ENCODE data around the gene LSM14B.
A peak's percentile ranks its signal among the peaks of the same experiment; 100 is the strongest.

The LSM14B gene

DNA sequence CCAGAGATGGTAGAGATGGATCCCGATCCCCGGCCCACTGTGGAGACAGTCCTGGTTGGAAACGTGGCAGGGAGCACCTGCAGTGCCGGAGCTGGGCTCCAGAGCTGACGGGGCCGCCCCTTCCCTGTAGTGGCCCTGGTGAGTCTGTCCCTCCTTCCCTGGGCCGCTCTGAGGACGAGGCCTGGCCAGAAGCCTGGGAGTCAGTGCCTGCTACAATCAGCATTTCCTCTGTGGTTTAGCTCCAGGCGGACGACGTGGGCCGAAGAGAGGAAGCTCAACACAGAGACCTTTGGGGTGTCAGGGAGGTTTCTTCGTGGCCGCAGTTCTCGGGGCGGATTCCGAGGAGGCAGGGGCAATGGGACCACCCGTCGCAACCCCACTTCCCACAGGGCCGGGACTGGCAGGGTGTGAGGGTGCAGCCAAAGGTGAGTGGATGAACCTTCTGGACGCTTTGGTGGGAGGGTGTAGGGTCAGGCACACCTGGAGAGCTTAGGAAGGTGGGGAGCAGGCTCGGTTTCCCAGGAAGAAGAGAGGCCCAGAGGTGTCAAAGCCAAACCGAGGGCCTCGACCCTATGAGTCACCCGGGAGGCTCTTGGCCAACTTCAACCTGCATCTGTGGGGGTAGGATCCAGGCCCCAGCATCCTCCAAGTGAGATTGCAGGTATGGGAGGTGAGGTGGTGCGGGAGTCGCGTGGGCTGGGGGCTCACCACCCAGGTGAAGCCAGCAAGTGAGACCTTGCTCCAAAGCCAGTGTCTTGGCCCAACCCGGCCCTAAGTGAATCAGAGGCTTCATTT, 11.0 kb downstream of the LSM14B start:
- DNase-seq (ENCODE audit: low read depth): no peak

DNA sequence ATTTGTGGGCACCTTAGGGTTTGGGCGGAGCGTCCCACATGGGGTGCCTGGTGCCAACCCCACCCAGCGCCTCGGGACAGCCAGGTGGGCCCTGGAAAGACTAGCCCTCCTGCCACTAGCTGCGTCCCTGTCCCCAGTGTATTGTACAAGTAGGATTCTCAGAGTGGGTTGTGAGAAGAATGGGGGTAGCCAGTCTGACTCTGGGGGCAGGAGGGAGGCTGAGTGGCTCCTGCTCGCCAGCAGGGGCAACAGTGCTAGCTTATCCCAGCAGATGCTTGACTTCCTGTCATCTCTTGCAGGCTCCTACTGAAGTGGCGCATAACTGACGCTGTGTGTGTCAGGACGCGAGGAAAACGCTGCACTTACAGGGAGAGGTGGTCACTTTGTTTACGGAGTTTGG, 11.6 kb downstream of the LSM14B start:
- no peak for DNase-seq (ENCODE audit: low read depth)

DNA sequence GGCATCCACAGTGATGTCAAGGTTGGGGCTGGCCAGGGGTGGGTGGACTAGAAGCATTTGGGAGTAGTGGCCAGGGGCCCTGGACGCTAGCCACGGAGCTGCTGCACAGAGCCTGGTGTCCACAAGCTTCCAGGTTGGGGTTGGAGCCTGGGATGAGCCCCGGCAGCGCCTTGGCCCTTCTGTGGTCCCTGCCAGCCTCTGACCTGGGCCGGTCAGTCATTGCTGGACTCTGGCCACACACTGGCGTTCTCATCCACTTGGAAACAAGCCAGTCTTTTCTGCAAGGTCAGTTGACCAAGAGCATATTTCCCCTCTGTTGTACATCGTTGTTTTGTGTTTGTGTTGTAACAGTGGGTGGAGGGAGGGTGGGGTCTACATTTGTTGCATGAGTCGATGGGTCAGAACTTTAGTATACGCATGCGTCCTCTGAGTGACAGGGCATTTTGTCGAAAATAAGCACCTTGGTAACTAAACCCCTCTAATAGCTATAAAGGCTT, 12.5 kb downstream of the LSM14B start:
- no peak for DNase-seq (ENCODE audit: low read depth)

DNA sequence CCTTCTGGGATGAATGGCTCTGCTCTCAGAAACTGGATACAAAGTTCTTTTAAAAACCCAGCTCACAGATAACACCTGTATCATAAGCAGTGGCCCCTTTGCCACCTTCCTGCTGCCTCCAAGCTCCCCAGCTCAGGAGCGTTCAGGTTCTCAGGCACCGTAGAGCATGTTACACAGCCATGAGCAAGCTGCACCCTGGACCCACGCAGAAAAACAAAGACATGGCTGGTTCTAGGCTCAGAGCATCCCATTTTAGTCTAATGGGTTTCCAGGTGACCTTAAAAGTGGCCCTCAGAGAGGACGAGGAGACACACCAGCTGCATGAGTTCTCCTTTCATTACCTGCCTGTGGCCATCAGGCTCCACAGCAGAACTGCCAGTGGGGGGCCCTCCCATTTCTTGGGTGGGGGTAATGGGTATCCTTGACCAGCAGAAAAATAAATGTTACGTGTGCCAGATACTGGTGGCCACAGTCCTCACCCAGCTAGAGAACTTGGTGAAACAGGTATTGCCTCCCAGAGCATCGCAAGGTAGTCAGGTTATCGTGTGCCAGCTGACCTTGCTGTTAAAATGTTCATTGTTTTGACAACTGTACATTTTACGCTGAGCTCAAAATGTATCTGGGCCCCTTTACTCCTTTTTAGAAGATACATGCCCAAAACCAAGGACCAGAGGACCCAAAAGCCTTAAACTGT, 13.4 kb downstream of the LSM14B start:
- no peak for DNase-seq (ENCODE audit: low read depth)

DNA sequence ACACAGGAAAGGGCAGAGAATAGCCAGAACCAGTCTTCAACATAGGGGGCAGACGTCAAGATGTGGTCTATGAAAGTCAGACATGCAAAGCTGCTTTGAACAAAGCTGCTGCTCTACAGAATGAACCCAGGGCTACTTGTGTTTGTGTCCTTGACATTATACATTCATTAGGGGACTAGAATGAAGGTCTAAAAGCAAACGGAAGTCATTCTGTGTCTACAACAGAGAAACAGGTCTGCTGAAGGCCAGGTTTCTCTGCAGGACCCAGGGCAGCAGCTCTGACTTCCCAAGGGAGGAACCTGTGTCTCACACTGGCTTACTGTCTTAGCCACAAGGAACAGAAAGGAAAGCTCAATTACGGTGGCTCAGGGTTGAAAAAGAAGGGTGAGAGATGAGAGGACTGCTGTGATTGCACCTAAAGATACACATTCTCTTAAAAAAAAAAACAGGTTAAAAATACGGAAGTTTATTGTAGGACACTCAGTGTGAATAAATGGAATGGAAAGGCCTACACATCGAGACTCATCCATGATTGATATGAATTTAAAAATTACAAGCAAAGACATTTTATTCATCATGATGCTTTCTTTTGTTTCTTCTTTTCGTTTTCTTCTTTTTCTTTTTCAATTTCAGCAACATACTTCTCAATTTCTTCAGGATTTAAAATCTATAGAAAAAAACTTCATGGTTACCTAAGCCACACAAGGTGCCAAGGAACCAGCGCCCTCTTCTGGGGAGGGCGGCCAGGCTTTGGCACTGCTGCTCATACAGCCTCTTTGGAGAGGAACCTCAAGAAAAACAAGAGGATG, 14.2 kb downstream of the LSM14B start:
- peak; percentile 56 for DNase-seq (ENCODE audit: low read depth)

DNA sequence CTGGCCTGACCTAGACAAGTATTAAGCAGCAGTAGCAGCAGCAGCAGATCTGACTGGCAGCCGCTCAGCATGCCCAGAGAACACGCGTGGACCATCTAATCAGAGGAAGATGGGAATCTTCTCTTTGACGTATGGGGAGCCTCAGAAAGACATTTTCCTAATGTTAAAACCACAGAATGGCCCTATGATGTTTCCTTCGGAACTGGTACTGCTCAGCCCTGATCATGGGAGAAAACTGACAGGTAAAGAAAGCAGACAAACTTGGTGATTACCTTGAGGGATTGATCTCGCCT, 14.8 kb downstream of the LSM14B start:
- no peak for DNase-seq (ENCODE audit: low read depth)

DNA sequence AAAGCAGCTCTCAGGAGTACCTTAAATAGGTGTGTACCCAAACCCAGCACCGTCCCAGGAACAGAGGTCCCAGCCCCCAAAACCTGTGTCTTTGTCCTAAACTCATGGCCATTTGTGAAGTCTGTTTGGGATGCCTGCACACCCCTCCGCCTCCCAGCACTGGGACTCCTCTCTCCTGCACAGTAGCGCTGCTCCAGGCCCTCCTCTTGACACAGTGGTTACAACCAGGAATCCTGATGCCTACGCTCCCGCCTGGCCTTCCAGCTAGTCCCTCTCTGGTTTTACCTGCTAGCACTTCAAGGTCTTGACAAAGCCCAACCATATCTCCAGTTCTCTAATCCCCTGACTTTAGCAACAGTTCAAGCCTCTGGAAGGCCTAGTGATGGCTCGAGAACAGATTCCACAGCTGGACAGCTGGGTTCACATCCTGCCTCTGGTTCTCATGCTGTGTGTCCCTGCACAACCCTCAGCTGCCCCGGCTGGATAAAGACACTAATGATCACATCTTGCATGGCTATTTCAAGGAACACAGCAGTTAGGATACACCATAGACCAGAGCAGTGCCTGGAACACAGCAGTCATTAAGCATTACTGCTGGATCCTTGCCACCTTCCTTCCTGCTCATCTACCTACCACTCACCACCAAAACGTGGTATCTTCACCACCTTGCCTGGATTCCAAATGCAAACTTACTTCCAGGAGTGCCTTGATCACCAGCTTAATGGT, 15.4 kb downstream of the LSM14B start:
- DNase-seq (ENCODE audit: low read depth): no peak

DNA sequence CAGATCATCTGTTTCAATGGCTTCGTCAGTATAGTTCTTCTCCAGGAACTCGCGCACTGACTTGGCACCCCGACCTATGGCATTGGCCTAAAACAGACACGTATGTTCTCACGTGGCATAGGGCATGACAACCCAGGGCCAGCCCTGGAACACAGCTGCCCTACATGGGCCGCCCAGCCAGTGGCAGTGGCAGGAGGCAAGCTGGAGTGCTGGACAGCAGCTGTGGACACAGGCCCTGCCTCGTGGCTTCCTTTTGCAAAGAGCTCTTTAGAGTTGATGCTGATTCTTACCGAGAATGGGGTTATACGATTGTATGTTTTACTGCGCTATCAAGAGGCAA, 15.9 kb downstream of the LSM14B start:
- DNase-seq (ENCODE audit: low read depth): no peak

DNA sequence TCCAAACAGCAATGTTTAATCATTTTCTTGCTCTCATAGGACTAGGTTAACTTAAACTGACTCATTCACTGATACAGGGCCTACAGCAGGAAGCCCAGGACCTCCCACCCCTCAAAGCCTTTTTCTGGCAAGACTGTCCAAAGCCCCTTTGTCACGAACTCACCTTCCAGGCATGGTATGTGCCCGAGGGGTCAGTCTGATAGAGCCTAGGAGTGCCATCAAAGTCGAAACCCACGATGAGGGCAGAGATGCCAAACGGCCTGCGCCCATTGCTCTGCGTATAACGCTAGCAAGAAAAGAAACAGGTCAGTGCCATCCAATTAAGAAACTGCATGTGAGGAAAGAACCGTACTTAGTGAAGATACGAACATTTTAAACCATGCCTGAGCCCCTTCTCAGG, 16.6 kb downstream of the LSM14B start:
- no peak for DNase-seq (ENCODE audit: low read depth)

DNA sequence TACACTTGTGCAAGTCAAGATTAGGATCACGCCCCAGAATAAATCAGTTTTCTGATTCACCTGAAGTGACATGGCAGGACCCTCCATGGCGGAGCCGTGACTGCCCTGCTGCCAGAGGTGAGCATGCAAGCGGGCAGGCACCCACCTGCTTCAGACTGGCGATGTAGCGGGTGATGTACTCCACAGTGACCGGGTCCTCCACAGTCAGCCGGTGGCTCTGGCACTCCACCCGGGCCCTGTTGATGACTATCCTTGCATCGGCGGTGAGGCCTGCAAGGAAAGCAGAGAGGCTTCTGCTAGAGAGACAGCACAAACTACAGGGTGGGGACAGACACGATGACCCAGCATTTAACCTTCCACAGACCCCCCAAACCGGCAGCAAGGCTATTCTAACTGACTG, 17.4 kb downstream of the LSM14B start:
- DNase-seq (ENCODE audit: low read depth): no peak

DNA sequence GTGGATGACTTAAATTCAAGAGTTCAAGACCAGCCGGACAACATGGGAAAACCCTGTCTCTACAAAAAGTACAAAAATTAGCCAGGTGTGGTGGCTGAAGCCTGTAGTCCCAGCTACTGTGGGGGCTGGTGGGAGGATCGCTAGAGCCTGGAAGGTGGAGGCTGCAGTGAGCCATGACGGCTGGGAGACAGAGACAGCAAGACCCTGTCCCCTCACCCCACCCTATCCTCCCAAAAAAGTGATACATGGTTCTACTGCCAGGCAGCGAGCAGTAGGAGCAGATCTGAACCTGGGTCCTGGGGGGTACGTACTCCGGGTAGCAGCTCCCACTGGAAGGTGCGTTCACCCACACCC, 18.7 kb downstream of the LSM14B start:
- no peak for DNase-seq (ENCODE audit: low read depth)

DNA sequence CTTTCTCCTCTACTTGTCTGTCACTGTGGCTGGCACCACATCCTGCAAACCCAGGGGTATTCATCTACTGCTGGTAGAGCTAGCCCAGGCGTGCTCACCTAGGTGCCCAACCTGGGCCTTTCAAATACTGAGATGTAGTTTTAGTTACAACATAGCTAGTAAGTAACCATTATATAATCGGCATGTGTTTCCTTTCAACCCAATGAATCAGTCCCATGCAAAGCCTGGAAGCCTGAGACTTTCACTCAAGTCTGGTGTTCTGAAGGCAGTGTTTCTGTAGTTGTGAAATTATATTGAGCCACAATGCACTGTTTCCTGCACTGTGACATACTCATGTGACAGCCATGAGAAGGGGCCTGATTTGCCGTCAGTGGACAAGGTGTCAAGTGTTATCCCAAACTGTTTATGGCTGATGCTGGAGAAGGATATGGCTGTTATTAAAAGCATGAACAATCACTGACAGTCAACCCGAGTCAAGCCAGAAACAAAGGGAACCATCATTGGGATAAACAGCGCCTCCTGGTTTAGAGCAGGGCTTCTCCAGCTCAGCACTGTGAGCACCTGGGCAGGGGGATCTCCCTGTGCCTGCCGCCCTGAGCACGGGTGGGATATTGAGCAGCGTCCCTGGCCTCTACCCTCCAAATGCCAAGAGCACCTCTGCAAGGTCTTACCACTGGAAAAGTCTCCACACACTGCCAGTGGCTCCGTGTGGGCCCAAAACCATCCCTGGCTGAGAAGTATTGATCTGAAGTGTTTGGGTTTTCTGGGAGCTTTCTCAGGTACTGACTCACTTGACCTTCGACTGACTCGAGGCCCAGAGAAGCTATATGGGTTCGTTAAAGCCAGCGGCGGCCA, 19.3 kb downstream of the LSM14B start:
- no peak for DNase-seq (ENCODE audit: low read depth)

DNA sequence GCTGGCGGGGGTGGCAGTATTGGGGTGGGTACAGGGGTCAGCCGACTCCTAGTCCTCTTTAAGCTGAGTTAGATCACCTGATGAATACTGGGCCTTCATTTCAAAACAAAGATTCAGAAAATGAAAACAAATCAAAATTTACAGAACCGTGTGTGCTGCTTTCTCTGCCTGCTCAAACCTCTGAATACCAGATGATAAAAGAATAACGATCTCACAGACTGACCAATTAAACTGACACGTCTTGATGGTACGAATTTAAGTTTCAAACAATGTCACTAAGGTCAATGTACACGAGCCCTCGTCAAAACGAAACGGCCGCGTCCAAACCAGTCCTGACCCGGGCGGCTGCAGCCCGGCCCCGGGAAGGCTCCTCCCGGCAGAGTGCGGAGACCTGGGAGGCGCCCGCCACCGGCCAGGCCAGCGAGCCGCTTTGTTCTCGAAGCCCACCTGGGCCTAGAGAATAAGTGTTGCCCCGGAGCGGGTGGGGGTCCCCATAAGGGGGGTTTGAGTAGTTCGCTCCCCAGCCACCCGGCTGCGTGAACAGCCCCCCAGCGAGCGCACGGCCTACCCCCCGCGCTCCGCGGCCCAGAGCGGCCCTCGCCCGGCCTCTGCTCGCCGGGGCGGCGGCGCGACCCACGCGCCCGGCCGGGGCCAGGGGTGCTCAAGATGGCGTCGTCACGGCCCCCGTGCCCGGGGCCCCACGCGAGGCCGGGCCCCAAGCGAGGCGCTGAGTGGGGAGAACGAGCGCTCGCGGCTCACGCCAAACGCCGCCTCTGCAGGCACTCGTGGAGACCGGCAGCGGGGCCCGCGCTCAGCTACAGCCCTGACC, 20.2 kb downstream of the LSM14B start:
- no peak for DNase-seq (ENCODE audit: low read depth)

DNA sequence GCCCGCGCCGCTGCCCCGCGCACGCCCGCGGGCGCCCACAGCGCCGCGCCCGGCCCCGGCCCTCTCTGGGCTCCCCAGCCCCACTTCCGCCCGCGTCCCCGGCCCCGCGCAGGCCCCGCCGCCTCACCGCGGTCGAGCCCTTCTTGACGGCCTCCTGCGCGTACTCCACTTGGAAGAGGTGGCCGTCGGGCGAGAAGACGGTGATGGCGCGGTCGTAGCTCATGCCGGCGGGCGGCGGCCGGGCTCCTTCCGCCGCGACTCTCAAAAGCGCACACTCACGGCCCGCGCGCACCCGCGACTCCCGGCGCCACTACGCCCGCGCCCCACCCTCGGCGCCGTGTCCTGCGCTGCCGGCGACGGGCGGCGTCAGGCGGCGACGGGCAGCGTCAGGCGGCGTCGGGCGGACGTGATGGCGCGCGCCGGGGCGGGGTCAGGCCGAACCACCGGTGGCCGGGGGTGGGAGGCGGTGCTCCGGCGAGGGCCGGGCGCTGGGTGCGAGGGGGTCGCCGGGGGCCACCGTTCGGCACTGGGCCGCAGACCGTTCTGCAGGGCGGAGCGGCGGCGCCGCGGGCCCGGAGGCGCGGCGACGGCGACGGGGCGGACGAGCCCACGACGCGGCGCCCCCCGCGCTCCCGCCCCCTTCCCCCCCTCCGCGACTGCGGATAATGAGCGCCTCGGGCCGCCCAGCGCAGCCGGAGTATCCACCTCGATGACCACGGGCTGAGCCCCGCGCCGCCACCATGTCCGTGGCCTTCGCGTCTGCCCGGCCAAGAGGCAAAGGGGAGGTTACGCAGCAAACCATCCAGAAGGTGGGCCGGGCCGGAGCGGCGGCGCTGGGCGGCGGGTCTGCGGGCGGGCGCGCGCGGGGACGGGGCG, 21.0 kb downstream of the LSM14B start, which contains the start of the genes PSMA7 and SS18L1:
Gene PSMA7, minus strand, starts transcription at position 314 of the 876 bp plus-strand sequence. Its CDS starts 91 bp downstream, at position 223.
Gene SS18L1, plus strand, starts transcription at position 689 of the 876 bp plus-strand sequence. Its CDS starts 52 bp downstream, at position 741.
- peak; percentile 69 for DNase-seq (ENCODE audit: low read depth)

DNA sequence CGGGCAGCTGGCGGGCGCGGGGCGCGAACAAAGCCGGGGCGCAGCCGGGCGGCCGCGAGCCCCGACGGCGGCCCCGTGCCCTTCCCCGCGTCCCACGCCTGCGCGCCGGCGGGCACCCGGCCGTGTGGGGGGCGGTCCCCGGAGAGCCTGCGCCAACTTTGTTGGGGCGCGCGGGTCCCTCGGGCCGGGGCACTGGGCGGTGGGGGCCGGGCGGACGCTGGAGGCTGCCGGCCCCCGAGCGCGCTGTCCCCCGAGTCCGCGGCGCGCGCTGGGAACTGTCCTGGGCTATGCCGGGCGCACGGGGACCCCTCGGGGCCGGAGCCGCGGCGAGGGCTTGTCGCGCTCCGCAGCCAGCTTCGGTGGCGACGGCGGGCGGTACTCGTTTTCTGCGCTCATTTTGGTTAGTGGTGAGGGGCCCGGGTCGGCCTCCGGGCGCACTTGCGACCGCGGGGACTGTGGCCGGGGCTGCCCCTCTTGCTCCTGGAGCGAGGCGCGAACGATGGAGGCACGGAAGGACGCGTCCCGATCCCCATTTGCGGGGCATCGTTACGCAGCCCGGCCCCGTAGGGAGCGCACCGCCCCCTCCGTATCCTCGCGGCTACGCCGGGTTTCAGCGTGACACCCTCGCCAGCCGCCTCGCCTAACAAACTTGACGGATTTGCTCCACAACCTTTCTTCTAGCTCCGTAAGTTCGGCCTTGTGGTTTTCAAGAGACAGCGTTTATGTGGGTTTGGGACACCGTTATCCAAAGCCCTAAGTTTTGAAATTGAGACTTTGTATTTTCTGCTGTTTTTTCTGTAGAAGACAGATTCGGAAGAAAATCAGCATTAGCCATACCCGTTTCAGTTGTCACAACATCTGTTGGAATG, 21.9 kb downstream of the LSM14B start:
- DNase-seq (ENCODE audit: low read depth): no peak

DNA sequence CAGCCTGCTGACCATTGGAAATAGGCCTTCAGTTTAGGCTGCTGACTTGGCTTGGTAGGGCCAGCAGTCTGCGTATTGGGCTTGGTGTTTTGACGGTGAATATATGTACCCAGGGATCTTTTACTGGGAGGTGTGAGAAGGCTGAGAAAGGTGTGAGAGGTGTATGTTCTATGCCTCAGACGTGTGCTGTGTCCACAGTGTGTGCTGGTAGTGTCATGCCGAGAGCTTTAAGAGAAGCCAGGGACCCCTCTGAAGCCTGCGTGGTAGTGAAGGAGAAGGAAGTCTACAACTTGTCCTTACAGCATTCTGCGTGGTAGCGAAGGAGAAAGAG, 23.4 kb downstream of the LSM14B start:
- DNase-seq (ENCODE audit: low read depth): no peak

DNA sequence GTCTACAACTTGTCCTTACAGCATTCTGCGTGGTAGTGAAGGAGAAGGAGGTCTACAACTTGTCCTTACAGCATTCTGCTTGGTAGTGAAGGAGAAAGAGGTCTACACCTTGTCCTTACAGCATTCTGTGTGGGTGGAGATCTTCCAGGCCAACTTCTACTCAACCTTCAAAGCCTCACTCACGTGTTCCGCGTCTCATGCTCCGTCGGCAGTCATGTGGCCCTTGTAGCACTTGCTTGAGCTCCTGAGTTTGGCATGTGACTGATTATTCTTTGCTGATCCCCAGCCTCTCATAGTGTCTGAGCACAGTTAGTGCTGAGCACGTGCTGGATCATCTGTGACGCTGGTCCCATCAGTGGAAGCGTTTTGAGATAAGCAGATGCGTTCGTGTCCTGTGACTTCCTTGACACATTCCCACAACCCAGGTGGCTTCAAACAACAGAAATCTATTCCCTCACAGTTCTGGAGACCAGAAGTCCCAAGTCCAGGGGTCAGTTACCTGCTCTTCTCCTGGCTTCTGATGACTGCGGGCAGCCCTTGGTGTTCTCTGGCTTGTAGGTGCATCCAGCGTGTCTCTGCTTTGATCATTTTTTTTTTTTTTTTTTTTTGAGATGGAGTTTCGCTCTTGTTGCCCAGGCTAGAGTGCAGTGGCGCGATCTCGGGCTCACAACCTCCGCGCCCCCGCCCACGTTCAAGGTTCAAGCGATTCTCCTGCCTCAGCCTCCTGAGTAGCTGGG, 23.9 kb downstream of the LSM14B start:
- DNase-seq (ENCODE audit: low read depth): no peak

DNA sequence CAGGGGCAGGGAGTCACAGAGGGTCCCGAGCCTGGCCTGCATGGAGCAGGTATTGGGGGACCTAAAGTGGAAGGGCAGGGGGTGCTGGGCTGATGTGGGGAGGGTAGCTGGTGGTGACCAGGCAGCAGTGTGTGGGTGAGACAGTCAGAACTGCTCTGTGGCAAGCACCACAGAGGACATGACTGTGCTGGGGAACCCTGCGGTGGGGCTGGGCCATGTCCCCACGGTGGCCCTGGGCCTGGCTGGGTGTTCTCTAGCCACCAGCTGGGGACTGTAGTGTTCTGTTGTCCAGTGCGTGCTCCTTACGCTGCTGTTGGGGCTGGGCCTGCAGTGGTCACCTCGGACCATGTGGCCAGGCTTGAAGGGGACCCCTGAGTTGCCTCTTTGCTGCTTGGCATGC, 24.9 kb downstream of the LSM14B start:
- DNase-seq (ENCODE audit: low read depth): no peak
